ENCODE measurements around the gene CEP68. TPM values are rescaled to one million over a fixed set of nuclear protein-coding genes. Genes with fewer than 3 reads are reported as not detected.

CEP68 gene
- polyA plus RNA-seq, 1 of the 3 experiments (the other 2 are of a cell fraction): 6.2 TPM

DNA sequence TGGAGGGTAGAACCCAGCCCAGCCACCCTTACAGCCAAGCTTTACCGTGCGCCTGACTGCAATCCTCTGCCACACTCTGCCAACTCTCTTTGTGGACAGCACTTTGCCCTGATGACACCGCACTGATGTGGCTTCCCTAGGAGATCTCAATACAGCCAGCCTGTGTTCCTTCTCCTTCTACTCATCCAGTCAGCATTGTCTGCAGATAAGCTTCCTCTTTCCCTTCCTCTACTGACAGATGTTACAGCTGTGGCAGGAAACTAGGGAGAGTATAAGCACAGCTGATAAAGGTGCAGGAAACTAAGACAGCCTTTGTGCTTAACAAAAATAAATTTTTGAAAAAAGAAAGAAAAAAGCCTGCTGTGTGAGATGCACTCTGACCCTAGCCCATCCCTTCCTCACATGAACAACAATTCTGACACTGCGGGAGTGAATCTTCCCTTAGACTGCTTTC is 25.0 kb downstream of the CEP68 start:
- H3K9me2 ChIP-seq: no peaks in the 10 kb centered on the region
- TF ChIP-seq, protein P1, sequence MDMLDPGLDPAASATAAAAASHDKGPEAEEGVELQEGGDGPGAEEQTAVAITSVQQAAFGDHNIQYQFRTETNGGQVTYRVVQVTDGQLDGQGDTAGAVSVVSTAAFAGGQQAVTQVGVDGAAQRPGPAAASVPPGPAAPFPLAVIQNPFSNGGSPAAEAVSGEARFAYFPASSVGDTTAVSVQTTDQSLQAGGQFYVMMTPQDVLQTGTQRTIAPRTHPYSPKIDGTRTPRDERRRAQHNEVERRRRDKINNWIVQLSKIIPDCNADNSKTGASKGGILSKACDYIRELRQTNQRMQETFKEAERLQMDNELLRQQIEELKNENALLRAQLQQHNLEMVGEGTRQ (IDR thresholded peaks at IDR 0.05; ENCODE audit: borderline replicate concordance, low read depth, low read length): no peak
- no peak for TF ChIP-seq MEF2A (IDR thresholded peaks at IDR 0.05; ENCODE audit: borderline replicate concordance, low read depth)
- TF ChIP-seq EP300 (IDR thresholded peaks at IDR 0.05; ENCODE audit: borderline replicate concordance in 1 of 2, low read depth in 1 of 2, low read length in 1 of 2): no peak
- no peak for TF ChIP-seq SIN3A (IDR thresholded peaks at IDR 0.05; ENCODE audit: borderline replicate concordance, low read depth, low read length)
- TF ChIP-seq RCOR1 (IDR thresholded peaks at IDR 0.05; ENCODE audit: low read length): no peak
- no peak for TF ChIP-seq EZH2phosphoT487 (IDR thresholded peaks at IDR 0.05; ENCODE audit: borderline replicate concordance, low read depth)
- TF ChIP-seq, protein P2, sequence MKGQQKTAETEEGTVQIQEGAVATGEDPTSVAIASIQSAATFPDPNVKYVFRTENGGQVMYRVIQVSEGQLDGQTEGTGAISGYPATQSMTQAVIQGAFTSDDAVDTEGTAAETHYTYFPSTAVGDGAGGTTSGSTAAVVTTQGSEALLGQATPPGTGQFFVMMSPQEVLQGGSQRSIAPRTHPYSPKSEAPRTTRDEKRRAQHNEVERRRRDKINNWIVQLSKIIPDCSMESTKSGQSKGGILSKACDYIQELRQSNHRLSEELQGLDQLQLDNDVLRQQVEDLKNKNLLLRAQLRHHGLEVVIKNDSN (IDR thresholded peaks at IDR 0.05; ENCODE audit: borderline replicate concordance, low read depth): no peak
- TF ChIP-seq CHD2 (IDR thresholded peaks at IDR 0.05; ENCODE audit: low read length, partially characterized antibody): no peak
- TF ChIP-seq, protein P3, sequence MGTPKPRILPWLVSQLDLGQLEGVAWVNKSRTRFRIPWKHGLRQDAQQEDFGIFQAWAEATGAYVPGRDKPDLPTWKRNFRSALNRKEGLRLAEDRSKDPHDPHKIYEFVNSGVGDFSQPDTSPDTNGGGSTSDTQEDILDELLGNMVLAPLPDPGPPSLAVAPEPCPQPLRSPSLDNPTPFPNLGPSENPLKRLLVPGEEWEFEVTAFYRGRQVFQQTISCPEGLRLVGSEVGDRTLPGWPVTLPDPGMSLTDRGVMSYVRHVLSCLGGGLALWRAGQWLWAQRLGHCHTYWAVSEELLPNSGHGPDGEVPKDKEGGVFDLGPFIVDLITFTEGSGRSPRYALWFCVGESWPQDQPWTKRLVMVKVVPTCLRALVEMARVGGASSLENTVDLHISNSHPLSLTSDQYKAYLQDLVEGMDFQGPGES (IDR thresholded peaks at IDR 0.05; ENCODE audit: low read depth, low read length): no peak
- TF ChIP-seq FOXJ3 (CRISPR knock-in tag; IDR thresholded peaks at IDR 0.05): no peak
- TF ChIP-seq MXI1 (IDR thresholded peaks at IDR 0.05; ENCODE audit: low read depth, low read length): no peak
- no peak for TF ChIP-seq GATA2 (CRISPR knock-in tag; IDR thresholded peaks at IDR 0.05)
- no peak for TF ChIP-seq SMC3 (IDR thresholded peaks at IDR 0.05; ENCODE audit: low read depth, low read length)
- TF ChIP-seq, protein P4, sequence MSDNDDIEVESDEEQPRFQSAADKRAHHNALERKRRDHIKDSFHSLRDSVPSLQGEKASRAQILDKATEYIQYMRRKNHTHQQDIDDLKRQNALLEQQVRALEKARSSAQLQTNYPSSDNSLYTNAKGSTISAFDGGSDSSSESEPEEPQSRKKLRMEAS (IDR thresholded peaks at IDR 0.05; ENCODE audit: low read depth): no peak
- TF ChIP-seq, protein P5, sequence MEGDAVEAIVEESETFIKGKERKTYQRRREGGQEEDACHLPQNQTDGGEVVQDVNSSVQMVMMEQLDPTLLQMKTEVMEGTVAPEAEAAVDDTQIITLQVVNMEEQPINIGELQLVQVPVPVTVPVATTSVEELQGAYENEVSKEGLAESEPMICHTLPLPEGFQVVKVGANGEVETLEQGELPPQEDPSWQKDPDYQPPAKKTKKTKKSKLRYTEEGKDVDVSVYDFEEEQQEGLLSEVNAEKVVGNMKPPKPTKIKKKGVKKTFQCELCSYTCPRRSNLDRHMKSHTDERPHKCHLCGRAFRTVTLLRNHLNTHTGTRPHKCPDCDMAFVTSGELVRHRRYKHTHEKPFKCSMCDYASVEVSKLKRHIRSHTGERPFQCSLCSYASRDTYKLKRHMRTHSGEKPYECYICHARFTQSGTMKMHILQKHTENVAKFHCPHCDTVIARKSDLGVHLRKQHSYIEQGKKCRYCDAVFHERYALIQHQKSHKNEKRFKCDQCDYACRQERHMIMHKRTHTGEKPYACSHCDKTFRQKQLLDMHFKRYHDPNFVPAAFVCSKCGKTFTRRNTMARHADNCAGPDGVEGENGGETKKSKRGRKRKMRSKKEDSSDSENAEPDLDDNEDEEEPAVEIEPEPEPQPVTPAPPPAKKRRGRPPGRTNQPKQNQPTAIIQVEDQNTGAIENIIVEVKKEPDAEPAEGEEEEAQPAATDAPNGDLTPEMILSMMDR (IDR thresholded peaks at IDR 0.05): no peak
- TF ChIP-seq POLR2AphosphoS5 (IDR thresholded peaks at IDR 0.05; ENCODE audit: low read depth, low read length): no peak
- no peak for TF ChIP-seq GABPA (IDR thresholded peaks at IDR 0.05; ENCODE audit: low read depth)
- no peak for TF ChIP-seq FOSL2 (IDR thresholded peaks at IDR 0.05; ENCODE audit: borderline replicate concordance, low read depth)
- no peak for TF ChIP-seq NRF1 (IDR thresholded peaks at IDR 0.05; ENCODE audit: low read depth, low read length)
- no peak for TF ChIP-seq TCF12 (IDR thresholded peaks at IDR 0.05)
- H3K4me2 ChIP-seq: no peak overlapping the region
- peaks cover 75 to 85% of the 10 kb centered on the region in 2 experiments for H3K36me3 ChIP-seq (replicated peaks in 1 of 2; ENCODE audit: control insufficient read depth in 1 of 2, insufficient read depth in 2 of 2, low read length in 1 of 2)
- no peak overlapping the region for H3K4me3 ChIP-seq (ENCODE audit: low read depth in 2 of 2, low read length in 1 of 2)
- peaks cover 18% of the 10 kb centered on the region for H4K20me1 ChIP-seq (ENCODE audit: insufficient read depth)
- WGBS (ENCODE audit: low lambda C conversion rate): 98% methylated on average over 4 of the region's 4 CpGs
- no peak for DNase-seq
- H3K9me3 ChIP-seq: no peaks in the 10 kb centered on the region
- H3K9ac ChIP-seq: no peak overlapping the region
- H3K79me2 ChIP-seq (ENCODE audit: insufficient read depth): peaks cover 49% of the 10 kb centered on the region
- H3K4me1 ChIP-seq (ENCODE audit: control insufficient read depth in 1 of 2, insufficient read depth in 2 of 2, low read depth in 1 of 2, low read length in 1 of 2): no peaks in the 10 kb centered on the region; a peak in 1 of 4 replicates
- H3F3A ChIP-seq (replicated peaks; ENCODE audit: insufficient read depth): peaks cover 3% of the 10 kb centered on the region
- CTCF ChIA-PET: no interaction called here
- POLR2A ChIA-PET: no interaction called here
- H2AFZ ChIP-seq (ENCODE audit: low read depth): no peak overlapping the region
- H3K27ac ChIP-seq (ENCODE audit: low read depth in 2 of 2, low read length in 1 of 2): no peak overlapping the region
- no peaks in the 10 kb centered on the region for H3K27me3 ChIP-seq (ENCODE audit: insufficient read depth)
